Right ventricle myocardium inferior (tissue), 1 donor: ENCODE results near the gene GPR150. TPM values are rescaled to one million over a fixed set of nuclear protein-coding genes. Genes with fewer than 3 reads are reported as not detected.
"Not testable (repeated sequence)": the region's sequence is repeated elsewhere in the genome, so short reads cannot be mapped to it uniquely, and the experiment has no call there.

Source experiments
- ATAC-seq: fragments of 200-7000 bp; cut with Tn5 transposase; one replicate; pipeline ENCODE4 v1.9.1; 2020; ENCODE audit warnings: mild to moderate bottlenecking, moderate library complexity
- DNase-seq: peaks from one replicate; pipeline ENCODE4 v3.0.0; 2021; ENCODE audit errors: missing footprints
- intact Hi-C: fragments of 100-400 bp; cut with DNase I; formaldehyde crosslinking; loops from one replicate; pipeline ENCODE4 v1.11.0; 2022
- total RNA-seq: library from RNA; stranded (reverse); fragmentation: NEBNext Ultra II Directional; extraction: Animal tissue kit (Norgen Biotek cat#: 25700); gene quantifications from one replicate; pipeline ENCODE4 v1.2.1, GENCODE V29; 2021
- donor health status: DM: no; HTN: yes; CAD: no; lungs with severe emphysema.

Gene GPR150
- total RNA-seq, 1 donor from 2014 or later = not detected

DNA sequence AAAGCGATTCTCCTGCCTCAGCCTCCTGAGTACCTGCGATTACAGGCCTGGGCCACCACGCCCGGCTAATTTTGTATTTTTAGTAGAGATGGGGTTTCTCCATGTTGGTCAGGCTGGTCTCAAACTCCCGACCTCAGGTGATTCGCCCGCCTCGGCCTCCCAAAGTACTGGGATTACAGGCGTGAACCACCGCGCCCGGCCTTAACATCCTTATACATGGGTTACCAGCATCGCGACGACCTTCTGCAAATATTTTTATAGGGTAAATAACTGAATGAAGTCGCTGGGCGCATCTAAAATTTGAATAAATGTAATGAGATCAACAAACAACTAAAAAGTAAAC is 26.3 kb downstream of the GPR150 start:
- DNase-seq, ATAC-seq: not testable (repeated sequence)
- intact Hi-C loops = loop anchor here (5.0 to 10.0 kb wide), 4 partner anchors 86 to 959 kb away; partner anchors contain the start of genes ELL2 and RHOBTB3

DNA sequence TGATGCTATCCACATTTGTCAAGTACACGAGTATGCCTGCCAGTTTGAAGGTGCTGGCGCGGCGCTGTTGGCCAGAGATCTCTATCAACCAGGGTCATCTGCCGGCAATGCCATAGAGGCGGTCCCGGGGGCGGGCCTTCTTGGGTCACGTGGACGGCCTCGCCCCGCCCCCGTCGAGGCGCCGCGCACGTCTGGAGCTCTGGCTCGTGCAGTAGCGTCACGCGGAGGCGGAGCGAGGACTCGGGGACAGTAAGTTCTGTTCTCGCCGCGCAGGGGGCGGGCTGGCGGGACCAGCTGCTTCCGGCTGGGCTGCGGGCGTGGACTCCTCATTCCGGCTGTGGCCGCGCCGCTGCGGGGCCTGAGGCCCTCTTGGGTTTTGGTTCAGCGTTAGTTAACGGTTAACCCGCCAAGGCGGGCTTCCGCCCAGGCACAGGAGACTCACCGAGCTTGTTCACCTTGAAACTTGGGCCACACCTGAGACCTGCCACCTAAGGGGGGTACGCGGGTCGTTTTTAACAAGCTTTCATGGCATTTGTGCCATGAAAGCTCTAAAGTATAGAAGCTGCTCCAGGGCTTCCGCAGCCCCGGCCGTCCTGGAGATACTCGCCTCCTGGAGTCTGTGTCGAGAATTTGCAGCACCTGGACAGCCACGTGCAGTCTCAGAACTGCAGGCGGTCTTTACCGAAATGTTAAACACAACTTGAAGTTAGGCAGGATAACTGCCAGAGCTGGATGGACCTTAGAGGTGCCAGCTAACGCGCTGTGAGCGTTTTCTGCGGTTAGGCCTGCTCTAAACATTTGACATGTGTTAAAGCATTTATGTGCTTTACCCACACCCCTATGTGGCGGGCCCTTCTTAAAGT is 26.9 kb downstream of the GPR150 start, which contains the start of gene RFESD:
RFESD (plus strand) TSS at position 209 of the 863 bp plus-strand sequence. CDS start 5,495 bp downstream, outside the sequence.
- DNase-seq = peak; percentile 100
- intact Hi-C loops = loop anchor here (5.0 to 10.0 kb wide), 4 partner anchors 86 to 958 kb away; partner anchors contain the start of genes ELL2 and RHOBTB3
- peak; percentile 99 for ATAC-seq

DNA sequence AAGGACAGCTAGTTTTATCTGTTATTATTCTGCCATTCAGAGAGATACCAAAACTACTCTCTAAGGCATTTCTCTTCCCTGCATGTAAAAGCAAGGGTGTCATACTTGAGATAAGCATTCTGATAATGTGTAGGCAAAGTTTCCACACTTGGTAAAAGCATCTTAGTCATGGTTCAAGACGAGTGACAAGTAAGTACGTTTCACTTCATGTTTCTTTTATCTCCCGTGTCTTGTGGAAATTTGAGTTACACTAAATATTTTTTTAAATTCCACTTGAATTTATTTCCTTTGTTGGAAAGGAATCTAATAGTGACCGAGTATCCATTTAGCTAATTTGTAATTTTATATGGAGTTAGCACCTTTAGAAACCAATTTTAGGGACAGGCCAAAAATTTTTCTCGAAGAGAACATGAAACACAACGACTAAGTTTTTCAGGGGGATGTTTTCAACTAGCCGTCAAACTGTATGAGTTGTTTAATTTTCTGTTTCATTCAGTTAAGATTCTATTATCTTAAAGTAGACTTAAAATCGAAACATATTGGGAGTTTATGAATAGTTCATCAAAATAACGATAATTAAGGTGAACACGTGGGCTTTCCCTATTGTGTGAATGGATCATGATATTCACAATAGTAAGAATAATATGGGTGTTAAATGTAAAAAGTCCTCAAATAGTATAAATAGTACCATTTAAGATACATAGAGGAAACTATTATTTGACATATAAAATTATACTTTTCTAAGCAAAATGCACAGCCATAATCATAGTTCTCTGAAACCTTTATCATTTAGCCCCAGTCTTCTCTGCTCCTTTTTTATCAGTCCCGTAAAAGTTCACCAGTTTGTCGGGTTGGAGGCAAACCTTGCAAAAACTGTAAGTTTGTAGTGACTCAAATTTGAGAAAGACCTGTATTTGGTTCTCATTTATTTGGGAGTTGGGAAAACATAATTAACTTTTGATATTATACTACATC is 28.3 kb downstream of the GPR150 start:
- intact Hi-C loops = loop anchor here (5.0 to 10.0 kb wide), 4 partner anchors 84 to 957 kb away; partner anchors contain the start of genes ELL2 and RHOBTB3
- DNase-seq (no peak), ATAC-seq (no peak)

DNA sequence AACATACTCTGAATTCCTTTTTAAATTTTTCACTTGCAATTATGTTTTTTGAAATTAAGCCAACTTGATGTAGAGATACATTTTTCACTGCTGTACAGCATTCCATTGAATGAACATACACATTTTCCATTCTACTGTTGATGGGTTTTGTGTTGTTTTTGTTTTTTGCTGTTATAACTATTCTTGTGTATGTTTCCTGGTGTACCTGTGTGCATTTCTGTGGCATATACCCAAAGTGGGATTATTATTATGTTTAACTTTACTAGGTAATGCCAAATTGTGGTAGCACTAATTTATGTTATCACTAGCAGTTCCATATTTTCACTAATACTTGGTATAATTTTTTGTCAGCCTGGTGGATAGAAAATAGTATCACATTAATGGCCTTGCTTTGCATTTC is 29.4 kb downstream of the GPR150 start:
- no peak for DNase-seq

DNA sequence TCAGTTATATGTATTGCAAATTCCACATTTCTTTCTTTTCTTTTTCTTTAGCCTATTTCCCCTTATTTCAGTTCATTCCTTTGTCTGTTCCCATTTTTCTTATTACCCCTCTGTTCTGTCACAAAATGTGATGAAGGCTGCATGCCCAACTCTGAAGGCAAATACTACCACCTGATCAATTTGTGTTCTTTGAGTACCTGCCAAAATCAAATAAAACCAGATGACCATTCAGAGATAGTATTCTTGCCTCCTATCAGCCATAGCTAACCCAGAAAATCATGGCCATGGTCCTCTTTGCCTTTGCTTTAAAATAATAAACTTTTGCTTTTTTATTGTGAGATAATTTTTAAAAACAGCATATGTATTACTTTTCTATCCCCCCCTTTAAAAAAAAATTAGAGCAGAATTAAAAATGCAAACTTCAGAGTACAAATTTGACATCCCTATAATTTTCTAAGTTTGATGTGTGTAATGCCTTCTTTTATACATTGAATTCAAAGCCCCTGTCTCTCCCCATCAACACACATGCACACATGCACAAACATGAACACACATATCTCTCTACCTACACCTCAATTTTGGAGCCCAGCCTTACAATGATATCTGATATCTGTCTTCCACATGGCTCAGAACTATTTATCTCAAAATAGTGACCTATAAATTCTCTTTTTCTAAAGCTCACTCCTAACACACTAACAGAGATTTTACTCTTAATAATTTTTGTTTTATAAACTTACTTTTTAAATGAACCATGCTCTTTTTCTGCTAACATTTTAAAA is 30.1 kb downstream of the GPR150 start:
- intact Hi-C loops = loop anchor here (5.0 to 10.0 kb wide), 4 partner anchors 82 to 955 kb away; partner anchors contain the start of genes ELL2 and RHOBTB3
- no peak for ATAC-seq
- DNase-seq = no peak

More for the DNA sequence above, 29.4 kb downstream of the GPR150 start:
- ATAC-seq = no peak
- intact Hi-C loops = loop anchor here (5.0 to 10.0 kb wide), 4 partner anchors 83 to 956 kb away; partner anchors contain the start of genes ELL2 and RHOBTB3

DNA sequence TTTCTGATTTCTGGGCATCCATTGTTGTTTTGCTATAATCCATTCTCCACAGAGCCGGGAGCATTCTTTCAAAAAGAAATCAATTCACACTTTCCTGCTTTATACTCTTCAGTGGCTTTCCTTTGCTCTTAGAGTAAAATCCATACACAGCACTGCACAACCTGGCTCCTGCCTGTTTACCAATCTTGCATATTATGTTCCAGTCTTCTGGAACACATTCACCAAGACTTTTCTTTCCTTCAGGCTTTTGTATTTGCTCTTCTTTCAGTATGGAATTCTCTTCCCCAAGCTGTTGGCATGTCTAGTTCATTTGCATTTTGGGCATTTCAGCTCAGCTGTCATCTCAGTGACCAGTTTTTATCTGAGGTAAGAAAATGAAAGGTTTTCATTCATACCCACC is 33.0 kb downstream of the GPR150 start:
- intact Hi-C loops = no loop called here
- ATAC-seq = no peak
- DNase-seq = no peak

DNA sequence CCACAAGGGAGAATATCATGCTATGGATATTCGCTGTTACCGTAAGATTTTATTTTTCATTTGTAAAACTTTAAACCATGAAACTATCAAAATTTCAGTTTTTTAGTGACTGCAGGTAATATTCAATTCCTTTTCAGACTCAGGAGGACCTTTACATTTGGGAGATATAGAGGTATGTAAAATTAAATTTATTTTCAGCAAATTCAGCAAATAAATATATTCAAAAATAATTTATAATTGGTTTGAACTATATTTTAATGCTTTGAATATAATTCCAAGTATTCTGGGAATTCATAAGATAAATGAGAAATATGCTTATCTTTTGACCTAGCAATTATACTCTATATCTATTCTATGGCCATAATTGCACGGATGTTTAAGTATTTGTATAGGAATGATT is 34.3 kb downstream of the GPR150 start:
- DNase-seq (no peak), ATAC-seq (no peak)
- intact Hi-C loops = no loop called here

DNA sequence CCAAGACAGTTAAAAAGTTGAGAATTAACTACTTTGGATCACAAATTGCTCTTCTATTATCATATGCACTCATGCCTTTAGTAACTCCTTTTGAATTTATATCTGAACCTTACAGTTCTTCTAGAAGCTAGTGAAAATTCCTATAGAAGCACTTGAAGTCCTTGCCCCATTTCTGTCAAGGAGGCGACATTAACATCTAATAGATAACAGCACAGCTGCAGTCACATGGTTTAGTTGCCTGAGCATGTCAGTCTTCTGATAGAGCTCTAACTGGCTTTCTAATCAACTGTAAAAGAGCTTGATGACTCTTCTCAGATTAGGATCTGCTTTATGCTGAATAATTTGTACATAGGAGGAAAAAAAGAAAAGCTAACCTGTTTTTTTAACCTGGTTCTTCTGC is 35.7 kb downstream of the GPR150 start:
- no peak for ATAC-seq
- intact Hi-C loops = no loop called here

DNA sequence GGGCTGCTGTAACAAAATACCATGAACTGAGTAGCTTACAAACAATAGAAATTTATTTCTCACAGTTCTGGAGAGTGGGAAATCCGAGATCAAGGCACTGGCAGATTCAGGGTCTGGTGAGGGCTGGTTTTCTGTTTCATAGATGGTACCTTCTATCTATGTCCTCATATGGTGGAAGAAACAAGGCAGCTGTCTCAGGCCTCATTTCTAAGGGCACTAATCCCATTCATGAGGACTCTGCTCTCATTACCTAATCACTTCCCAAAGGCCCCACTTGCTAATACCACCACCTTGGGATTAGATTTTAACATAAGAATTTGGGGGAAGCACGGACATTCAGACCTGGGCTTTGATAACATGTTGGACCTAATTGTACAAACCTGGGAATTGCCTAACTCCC is 40.2 kb downstream of the GPR150 start:
- ATAC-seq (no peak), DNase-seq (no peak)
- intact Hi-C loops = no loop called here

More for the DNA sequence above, 35.7 kb downstream of the GPR150 start:
- no peak for DNase-seq

DNA sequence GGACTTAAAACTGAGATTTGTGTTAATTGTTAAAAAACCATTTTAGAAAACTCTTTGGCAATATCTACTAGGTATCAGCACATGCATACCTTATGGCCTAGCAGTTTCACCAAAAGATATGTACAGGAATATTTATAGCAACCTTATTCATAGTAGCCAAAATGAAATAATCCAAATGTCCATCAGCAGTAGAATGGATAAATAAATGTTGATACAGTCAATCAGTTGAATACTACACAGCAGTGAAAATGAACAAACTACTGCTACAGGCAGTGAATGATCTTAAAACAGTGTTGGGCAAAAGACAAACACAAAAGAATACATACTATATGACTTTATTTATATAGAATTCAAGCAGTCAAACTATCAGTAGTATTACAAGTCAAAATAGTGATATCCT is 43.1 kb downstream of the GPR150 start:
- DNase-seq = no peak
- no peak for ATAC-seq
- intact Hi-C loops = no loop called here

DNA sequence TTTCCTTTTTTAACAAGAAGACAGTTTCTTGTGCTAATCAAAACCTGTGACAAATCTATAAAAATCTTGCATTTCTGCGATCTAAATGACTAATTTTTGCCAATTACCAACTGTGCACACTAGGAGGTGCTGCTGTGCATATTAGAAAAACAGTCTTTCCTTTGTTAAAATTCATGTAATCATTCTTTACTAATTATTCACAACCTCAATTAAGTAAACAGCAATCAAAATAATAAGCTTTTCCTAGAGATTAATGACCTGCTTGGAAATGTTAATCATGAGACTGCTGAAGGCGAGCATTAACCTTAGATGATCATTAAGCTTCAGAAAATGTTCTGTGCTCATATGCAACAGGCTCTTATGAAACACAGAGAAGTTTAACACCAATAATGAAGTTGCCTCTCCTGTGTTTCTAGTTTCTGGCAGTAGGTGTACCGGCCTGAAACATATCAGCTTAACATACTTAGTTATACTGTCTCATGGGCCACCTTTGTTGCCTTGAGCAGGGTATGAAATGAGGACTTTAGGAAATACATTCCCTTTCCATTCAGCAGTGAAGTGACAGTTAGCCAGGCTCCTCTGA is 44.4 kb downstream of the GPR150 start:
- intact Hi-C loops = no loop called here
- ATAC-seq (no peak), DNase-seq (no peak)

DNA sequence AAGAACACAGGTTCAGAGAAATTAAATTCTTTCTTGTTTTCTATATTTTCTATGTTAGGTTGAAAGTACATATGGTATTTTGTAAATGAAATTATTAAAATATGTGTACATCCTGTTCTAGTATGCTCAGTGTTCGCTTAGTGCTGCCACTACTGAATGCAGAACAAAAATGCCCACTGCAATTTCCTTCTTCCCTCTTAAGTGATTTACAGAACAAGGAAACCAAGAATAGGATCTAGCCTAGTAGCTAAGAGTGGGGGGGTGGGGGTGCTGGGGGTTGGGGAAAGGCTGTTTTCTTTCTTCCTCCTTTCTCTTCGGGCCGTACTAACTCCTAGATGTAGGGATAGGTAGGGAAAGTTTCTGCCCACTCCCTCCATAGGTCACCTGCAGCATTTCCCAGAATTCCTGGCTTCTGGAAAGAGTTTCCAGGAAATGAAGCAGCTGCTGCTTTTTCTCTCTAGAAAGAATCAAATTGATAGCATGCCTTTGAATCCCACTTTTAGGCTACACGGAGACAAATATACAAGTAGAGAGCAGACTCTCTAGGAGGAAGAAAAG is 47.3 kb downstream of the GPR150 start:
- no peak for DNase-seq
- no peak for ATAC-seq
- intact Hi-C loops = loop anchor here (5.0 kb wide), 1 partner anchor 105 kb away; no protein-coding TSS in a partner anchor

DNA sequence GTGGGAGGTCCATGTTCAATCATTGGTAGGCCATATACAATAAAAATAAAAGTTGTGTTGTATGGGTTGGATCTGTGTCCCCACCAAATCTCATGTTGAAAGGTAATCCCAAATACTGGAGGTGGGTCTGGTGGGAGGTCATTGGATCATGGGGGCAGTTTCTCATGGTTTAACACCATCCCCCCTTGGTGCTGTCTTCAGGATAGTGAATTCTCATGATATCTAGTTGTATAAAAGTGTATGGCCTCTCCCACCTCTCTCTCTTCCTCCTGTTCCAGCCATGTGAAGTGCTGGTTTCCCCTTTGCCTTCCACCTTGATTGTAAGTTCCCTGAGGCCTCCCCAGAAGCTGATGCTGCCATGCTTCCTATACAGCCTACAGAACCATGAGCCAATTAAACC is 47.8 kb downstream of the GPR150 start:
- DNase-seq (peak; percentile 23), ATAC-seq (no peak)
- intact Hi-C loops = loop anchor here (2.0 to 5.0 kb wide), 2 partner anchors 63 to 105 kb away; partner anchors contain the start of gene RHOBTB3

DNA sequence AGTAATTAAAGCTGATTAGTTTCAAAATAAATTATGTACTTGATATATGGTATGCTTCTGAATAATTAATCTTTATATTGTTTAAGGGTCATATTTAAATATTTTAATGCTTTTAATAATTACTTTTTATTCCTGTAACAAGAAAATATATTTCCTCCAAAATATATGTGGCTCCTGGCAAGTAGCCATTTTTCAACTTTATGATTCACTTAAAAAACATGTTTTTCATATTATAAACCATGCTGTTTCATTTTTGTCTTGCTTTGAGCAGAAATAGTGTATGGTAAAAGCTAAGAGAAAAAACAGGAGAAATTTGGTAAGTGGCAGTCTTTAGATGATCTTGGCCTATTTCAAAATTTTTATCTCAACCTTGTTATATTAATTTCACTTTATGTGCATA is 48.3 kb downstream of the GPR150 start:
- intact Hi-C loops = loop anchor here (2.0 to 5.0 kb wide), 2 partner anchors 63 to 104 kb away; partner anchors contain the start of gene RHOBTB3
- ATAC-seq (no peak), DNase-seq (no peak)

DNA sequence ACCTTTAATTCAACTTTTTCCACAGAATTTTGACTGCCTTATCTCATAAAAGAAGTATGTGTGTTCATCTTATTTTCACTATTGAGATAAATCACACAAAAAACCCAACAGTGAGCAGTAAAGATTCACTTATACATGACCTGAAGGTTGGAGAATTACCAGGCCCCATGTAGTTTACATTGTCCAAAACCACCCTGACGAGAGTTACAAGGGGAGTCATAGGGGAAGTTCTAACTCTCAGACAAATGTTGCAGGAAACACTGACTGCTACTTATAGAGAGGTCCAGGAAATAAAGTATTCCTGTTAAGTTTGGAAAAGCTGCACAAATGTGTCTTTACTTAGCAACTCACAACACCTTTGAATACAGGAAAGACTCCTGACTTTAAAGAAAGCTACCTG is 48.8 kb downstream of the GPR150 start:
- no peak for ATAC-seq
- DNase-seq = no peak
- intact Hi-C loops = loop anchor here (2.0 to 5.0 kb wide), 2 partner anchors 62 to 104 kb away; partner anchors contain the start of gene RHOBTB3

DNA sequence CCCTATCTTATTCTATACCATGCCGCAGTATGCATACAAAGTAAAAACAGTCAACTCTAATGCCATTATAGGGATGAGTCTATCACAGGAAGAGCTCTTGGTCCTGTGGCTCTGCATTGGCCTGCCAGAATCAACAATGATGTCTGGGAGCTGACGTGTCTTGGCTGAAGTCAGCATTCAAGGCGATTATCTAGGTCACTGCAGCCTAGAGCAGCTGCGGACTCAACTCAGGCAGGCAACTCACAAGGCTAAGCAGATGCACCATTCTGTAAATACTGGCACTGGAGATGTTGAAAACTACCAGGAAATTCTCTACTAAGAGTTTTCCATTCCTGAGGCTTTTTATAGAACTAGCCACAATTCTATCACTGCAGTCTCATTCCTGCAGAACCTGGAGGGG is 49.7 kb downstream of the GPR150 start:
- intact Hi-C loops = loop anchor here (2.0 to 5.0 kb wide), 2 partner anchors 61 to 103 kb away; partner anchors contain the start of gene RHOBTB3
- DNase-seq (peak; percentile 66), ATAC-seq (peak; percentile 95)

DNA sequence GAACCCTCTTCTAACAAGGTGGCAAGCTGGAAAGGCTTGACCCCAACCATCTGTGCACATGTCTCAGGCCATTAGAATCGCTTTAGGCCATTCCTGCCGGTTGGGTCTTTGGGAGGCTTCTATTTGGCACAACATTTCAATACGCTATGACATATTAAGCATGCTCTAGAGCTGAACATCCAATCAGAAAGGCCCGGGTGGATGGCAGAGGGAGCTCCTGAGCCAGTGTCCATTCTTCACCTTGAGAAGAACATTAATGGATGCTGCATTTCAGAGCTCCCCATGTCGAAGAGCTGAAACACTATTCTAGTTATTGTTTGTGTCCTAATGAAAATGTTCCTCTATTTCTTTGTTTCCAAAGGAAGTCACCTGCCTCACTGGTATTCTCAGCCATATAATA is 50.1 kb downstream of the GPR150 start:
- DNase-seq (no peak), ATAC-seq (no peak)
- intact Hi-C loops = loop anchor here (2.0 to 5.0 kb wide), 2 partner anchors 61 to 102 kb away; partner anchors contain the start of gene RHOBTB3
